Fibroblast of upper back skin (primary cell): Measurements from ENCODE around the gene UNK.
"Not testable (repeated sequence)": the region's sequence is repeated elsewhere in the genome, so short reads cannot be mapped to it uniquely, and the experiment has no call there.

Experiments
- DNase-seq: peaks from one replicate; pipeline ENCODE4 v3.0.0-alpha.2; 2013

UNK gene

GRCh38 chr17:75836605-75837004 is 52.0 kb downstream of the UNK start:
- DNase-seq: no peak

GRCh38 chr17:75837899-75838298 is 53.3 kb downstream of the UNK start:
- DNase-seq: no peak

- no peak for DNase-seq
Measured at GRCh38 chr17:75838410-75838809, 53.8 kb downstream of the UNK start.

- DNase-seq: no peak
Measured at GRCh38 chr17:75839942-75840798, 55.6 kb downstream of the UNK start.

GRCh38 chr17:75840799-75841164 is 56.2 kb downstream of the UNK start:
- no peak for DNase-seq

GRCh38 chr17:75842411-75842810 is 57.8 kb downstream of the UNK start:
- DNase-seq: no peak

- DNase-seq: no peak
Measured at GRCh38 chr17:75842963-75843576, 58.5 kb downstream of the UNK start.

GRCh38 chr17:75843577-75844529 is 59.2 kb downstream of the UNK start, which contains the start of gene UNC13D:
TSS of gene UNC13D (minus strand) at chr17:75844404. CDS start at chr17:75844337, 67 bp downstream.
- no peak for DNase-seq

- DNase-seq: no peak
Measured at GRCh38 chr17:75844530-75845057, 60.0 kb downstream of the UNK start.

- no peak for DNase-seq
Measured at GRCh38 chr17:75845058-75845711, 60.6 kb downstream of the UNK start.

- no peak for DNase-seq
Measured at GRCh38 chr17:75845933-75846691, 61.5 kb downstream of the UNK start.

GRCh38 chr17:75846692-75847613 is 62.3 kb downstream of the UNK start:
- no peak for DNase-seq

GRCh38 chr17:75847614-75848522 is 63.3 kb downstream of the UNK start:
- no peak for DNase-seq

- DNase-seq: no peak
Measured at GRCh38 chr17:75848523-75849278, 64.1 kb downstream of the UNK start.

- no peak for DNase-seq
Measured at GRCh38 chr17:75849279-75849646, 64.7 kb downstream of the UNK start.

- DNase-seq: no peak
Measured at GRCh38 chr17:75849724-75850123, 65.1 kb downstream of the UNK start.

- no peak for DNase-seq
Measured at GRCh38 chr17:75850928-75851692, 66.5 kb downstream of the UNK start.

GRCh38 chr17:75851693-75851991 is 67.0 kb downstream of the UNK start:
- not testable (repeated sequence) for DNase-seq
